Ascending aorta (tissue), 2 donors: ENCODE results near the gene GOLT1A. TPM values are rescaled to one million over a fixed set of nuclear protein-coding genes. Genes with fewer than 3 reads are reported as not detected.

ENCODE experiments used
- DNase-seq, 2 donors: peaks; one replicate each; pipeline ENCODE4 v3.0.0-alpha.2; 2019; ENCODE audit warnings: low spot score in 2 of 2
- H3K27ac ChIP-seq, 2 donors: fragments of 200-600 bp; sonication (generic); one replicate each; pipeline ENCODE4 v1.5.1; 2016 to 2017; ENCODE audit warnings: mild to moderate bottlenecking in 1 of 2
- H3K27me3 ChIP-seq: fragments of 200-600 bp; sonication (generic); one replicate; pipeline ENCODE4 v1.5.1; 2017
- H3K36me3 ChIP-seq, 2 donors: fragments of 200-600 bp; sonication (generic); one replicate each; pipeline ENCODE4 v1.5.1; 2016
- H3K4me1 ChIP-seq, 2 donors: fragments of 200-600 bp; sonication (generic); one replicate each; pipeline ENCODE4 v1.5.1; 2016 to 2017; ENCODE audit warnings: mild to moderate bottlenecking in 1 of 2
- H3K4me3 ChIP-seq, 2 donors: fragments of 200-600 bp; sonication (generic); one replicate each; pipeline ENCODE4 v1.5.1; 2016 to 2017; ENCODE audit warnings: mild to moderate bottlenecking in 1 of 2
- H3K9me3 ChIP-seq, 2 donors: fragments of 200-600 bp; sonication (generic); one replicate each; pipeline ENCODE4 v1.5.1; 2016
- intact Hi-C: fragments of 100-400 bp; cut with DNase I; formaldehyde crosslinking; loops from one replicate; pipeline ENCODE4 v1.15.1; 2023
- total RNA-seq: library from RNA; depleted of rRNA; stranded (reverse); fragments of >200 nt; gene quantifications from one replicate; pipeline ENCODE4 v1.1.0, GENCODE V29; 2016
- TF ChIP-seq, protein P1 (sequence below), 3 experiments: fragments of 200-600 bp in 2 of 3; fragments of 450-650 bp in 1 of 3; sonication (generic) in 2 of 3; IDR thresholded peaks; one replicate each; pipeline ENCODE4 v1.5.1; 2016 to 2019; ENCODE audit warnings: antibody characterized with exemption in 3 of 3, mild to moderate bottlenecking in 1 of 3, moderate library complexity in 1 of 3

GOLT1A gene
- total RNA-seq, 1 donor from 2014 or later = not detected

DNA sequence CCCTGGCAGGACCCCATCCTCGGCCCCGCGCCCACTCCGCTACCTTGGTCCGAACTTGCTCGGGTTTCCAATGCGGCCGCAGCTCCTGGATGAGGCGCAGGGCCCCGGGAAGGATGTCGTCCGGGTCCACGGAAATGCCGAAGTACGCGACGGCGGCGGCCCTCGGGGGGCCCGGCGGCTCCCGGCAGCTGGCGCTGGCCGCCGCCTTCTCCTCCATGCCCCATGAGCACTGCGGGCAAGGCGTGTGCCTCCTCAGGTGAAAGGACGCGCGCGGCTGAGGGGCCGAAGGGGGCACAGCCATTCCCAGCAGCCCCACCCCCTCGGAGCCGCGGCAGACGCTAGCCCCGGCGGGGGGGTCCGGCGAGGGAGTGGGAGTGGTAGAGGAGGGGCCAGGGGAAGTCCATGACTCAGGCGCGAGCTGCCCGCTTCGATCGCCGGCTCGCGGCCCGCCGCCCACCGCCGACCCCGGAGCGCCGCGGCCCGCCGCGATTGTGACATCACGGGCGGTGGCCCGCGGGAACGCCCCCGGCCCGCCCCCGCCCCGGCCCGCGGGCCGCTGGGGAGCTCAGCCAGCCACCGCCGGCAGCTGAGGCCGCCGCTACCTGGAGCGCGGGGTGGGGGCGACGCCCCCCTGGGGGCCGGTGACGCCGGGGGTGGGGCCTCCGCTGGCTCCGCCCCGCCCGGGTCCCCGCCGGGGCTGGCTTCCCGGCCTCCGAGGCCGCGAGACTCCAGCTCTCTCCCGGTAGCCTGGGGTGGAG lies 62.1 kb downstream of the GOLT1A start, which contains the start of gene ETNK2:
Gene ETNK2, minus strand, starts transcription at position 493 of the 758 bp plus-strand sequence. Its CDS starts 192 bp downstream, at position 301.
- Histone ChIP-seq H3K27ac (peak within 1 kb of the TSS; percentile 88 to 94), H3K36me3 (peaks cover 0 to under 1% of the 10 kb centered on the region in 2 donors), H3K4me1 (peaks cover 0 to 8% of the 10 kb centered on the region in 2 donors), H3K27me3 (no peaks in the 10 kb centered on the region), H3K9me3 (no peaks in the 10 kb centered on the region), H3K4me3 (peak within 1 kb of the TSS; percentile 89 to 90)
- intact Hi-C loops = loop anchor here (2.0 to 5.0 kb wide), 3 partner anchors 23 to 356 kb away; no protein-coding TSS in a partner anchor
- peak; percentile 35 to 87 for DNase-seq
- TF ChIP-seq, protein P1, sequence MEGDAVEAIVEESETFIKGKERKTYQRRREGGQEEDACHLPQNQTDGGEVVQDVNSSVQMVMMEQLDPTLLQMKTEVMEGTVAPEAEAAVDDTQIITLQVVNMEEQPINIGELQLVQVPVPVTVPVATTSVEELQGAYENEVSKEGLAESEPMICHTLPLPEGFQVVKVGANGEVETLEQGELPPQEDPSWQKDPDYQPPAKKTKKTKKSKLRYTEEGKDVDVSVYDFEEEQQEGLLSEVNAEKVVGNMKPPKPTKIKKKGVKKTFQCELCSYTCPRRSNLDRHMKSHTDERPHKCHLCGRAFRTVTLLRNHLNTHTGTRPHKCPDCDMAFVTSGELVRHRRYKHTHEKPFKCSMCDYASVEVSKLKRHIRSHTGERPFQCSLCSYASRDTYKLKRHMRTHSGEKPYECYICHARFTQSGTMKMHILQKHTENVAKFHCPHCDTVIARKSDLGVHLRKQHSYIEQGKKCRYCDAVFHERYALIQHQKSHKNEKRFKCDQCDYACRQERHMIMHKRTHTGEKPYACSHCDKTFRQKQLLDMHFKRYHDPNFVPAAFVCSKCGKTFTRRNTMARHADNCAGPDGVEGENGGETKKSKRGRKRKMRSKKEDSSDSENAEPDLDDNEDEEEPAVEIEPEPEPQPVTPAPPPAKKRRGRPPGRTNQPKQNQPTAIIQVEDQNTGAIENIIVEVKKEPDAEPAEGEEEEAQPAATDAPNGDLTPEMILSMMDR (IDR thresholded peaks at IDR 0.05) = no peak

DNA sequence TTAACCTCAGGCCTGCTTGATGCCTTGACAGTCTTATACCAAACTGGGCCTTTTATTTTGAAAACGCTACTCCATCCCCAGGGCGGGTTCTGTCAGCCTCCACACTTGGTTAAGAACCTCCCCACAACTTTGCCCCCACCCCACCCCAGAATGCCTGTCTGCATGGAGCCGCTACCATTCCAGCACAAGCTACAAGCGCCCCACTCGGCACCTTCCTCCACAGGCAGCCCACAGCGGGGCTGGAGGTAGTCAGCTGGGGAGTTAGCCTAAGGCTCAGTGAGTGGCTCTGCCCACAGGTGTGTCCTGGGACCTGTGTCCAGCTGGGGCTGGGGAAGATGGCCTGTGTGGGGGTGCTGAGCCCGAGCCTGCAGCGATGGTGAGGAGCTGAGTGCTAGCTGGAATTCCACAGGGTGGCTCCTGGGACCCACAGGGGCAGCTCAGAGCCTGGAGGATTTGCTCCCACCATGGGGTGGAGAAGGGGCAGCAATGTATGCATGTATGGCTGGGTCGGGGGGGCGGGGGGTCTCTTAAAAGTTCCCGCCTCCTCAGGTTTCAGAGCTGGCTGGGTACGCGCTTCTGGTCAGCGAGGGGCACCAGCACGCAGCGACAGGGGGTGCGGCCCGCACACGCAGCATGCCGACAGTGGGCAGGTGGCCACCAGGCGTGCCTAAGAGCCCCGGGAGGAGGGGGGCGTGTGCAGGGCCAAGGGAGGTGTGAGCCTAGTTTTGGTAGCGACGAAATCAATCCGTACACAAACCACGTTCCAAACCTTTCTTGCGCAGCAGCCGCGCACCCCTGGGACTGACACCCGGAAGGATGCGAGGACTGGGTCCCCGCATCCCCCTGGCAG lies 62.9 kb downstream of the GOLT1A start:
- no peaks in the 10 kb centered on the region for H3K9me3 ChIP-seq
- H3K4me1 ChIP-seq = peaks cover 0 to 8% of the 10 kb centered on the region in 2 donors
- intact Hi-C loops = loop anchor here (2.0 to 5.0 kb wide), 3 partner anchors 22 to 356 kb away; no protein-coding TSS in a partner anchor
- peak overlapping the region; percentile 88 to 94 for H3K27ac ChIP-seq
- H3K27me3 ChIP-seq = no peaks in the 10 kb centered on the region
- H3K36me3 ChIP-seq = peaks cover 0 to 7% of the 10 kb centered on the region in 2 donors
- peak overlapping the region; percentile 89 to 90 for H3K4me3 ChIP-seq
- TF ChIP-seq, protein P1 (IDR thresholded peaks at IDR 0.05) = no peak
- DNase-seq = no peak

DNA sequence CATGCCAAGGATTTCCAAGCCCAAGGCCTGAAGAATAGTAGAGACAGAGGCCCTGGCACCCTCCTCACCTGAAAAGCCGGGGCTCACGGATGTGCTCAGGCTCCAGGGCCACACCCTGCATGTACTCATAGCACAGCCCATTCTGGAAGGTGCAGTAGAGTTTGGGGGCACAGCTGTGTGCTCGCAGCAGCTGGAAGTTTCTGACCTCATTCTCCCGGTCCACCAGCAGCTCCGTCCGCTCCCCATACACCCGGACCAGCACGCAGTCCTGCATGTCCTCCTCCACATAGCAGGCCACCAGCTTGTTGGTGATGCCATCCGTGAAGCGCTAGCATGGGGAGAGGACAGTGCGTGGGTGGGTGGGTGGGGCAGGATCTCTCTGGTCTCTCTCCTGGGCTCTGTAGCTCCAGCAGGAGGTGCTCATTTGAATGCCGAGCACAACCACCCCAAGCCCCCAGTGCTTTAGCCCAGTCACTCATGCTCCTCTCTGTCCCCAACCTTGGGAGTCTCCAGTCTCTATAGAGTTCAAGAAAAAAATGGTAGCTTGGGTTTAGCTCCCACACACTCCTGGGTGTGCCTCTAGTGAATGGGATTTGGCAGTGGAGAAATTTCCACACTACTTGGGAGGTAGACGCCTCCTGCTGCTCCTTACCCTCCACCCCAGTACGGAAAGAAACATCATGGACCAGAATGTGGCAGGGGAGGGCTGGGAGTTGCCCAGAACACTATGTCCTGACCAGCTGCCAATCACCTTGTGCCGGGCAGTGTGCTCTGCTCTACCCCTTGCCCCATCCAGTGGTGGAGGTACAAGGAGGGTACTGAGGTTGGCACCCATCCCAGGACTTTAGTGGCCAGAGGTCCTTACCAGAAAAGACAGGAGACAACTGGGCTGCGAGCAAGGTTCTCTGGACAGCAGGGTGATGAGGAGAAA lies 63.9 kb downstream of the GOLT1A start:
- intact Hi-C loops = loop anchor here (2.0 to 5.0 kb wide), 3 partner anchors 21 to 357 kb away; no protein-coding TSS in a partner anchor
- no peak for DNase-seq
- TF ChIP-seq, protein P1 (IDR thresholded peaks at IDR 0.05) = no peak
- Histone ChIP-seq H3K4me1 (peaks cover 0 to 8% of the 10 kb centered on the region in 2 donors), H3K36me3 (peaks cover under 1 to 16% of the 10 kb centered on the region in 2 donors), H3K4me3 (peak overlapping the region in 1 of 2 donors; percentile 89), H3K27me3 (no peaks in the 10 kb centered on the region), H3K27ac (peak overlapping the region; percentile 88 to 94), H3K9me3 (no peaks in the 10 kb centered on the region)

DNA sequence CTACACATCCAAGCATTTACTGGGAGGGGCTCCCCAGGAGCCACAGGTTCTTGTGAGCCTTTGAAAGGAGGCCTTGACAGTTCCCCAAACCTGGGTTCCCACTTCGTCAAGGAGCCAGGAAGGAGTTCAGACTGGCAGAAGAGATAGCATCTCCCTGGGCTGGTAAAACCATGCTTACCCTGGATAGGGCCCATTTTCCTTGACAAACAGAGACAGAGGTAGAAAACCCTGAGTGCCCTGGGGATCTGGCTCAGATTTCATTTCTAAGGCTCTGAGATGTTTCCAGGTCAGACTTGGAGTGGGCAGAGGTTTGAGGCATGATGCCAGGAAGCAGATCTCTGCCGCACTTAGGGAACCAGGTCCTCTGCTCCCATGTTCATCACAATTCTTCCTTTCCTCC lies 64.7 kb downstream of the GOLT1A start:
- no peak for DNase-seq
- intact Hi-C loops = no loop called here
- Histone ChIP-seq H3K36me3 (peaks cover 2 to 18% of the 10 kb centered on the region in 2 donors), H3K9me3 (no peaks in the 10 kb centered on the region), H3K27me3 (no peaks in the 10 kb centered on the region), H3K4me1 (peaks cover 0 to 8% of the 10 kb centered on the region in 2 donors), H3K27ac (peak overlapping the region; percentile 8 to 94), H3K4me3 (no peak overlapping the region)
- TF ChIP-seq, protein P1 (IDR thresholded peaks at IDR 0.05) = no peak

Other genes starting within 250 kb of the GOLT1A start
- 70.1 TPM for gene SOX13, start 140.9 kb downstream of the GOLT1A start, total RNA-seq
- gene ETNK2, start 61.9 kb downstream of the GOLT1A start, total RNA-seq = 22.0 TPM
- not detected for gene REN, start 47.7 kb downstream of the GOLT1A start, total RNA-seq
- not detected for gene KISS1, start 17.5 kb downstream of the GOLT1A start, total RNA-seq
- gene PLEKHA6, start 145.9 kb upstream of the GOLT1A start, total RNA-seq = 4.9 TPM
- 36.1 TPM for gene PPP1R15B, start 197.8 kb upstream of the GOLT1A start, total RNA-seq